Measurements from ENCODE around the gene ARL3.

- TF ChIP-seq CTCF (conservative IDR thresholded peaks at IDR 0.05; ENCODE audit: low read depth in 2 of 2) (no peak), ZNF462 (CRISPR knock-in tag; IDR thresholded peaks at IDR 0.05) (no peak)
Measured at GRCh38 chr10:102660888-102661657, 53.1 kb downstream of the ARL3 start.
